Fibroblast of mammary gland (primary cell): ENCODE results near the gene LHFPL4.

ENCODE experiments used
- DNase-seq: peaks from one replicate; pipeline ENCODE4 v3.0.0-alpha.2; 2010; ENCODE audit warnings: low read depth
- H3K4me3 ChIP-seq: 2 replicates; pipeline ENCODE4 v1.5.1; 2011; ENCODE audit warnings: low read depth, mild to moderate bottlenecking, low read length, moderate library complexity; ENCODE audit not compliant: control insufficient read depth
- CTCF ChIP-seq: conservative IDR thresholded peaks from 2 replicates; pipeline ENCODE4 v1.5.1; 2011; ENCODE audit warnings: low read depth, low read length, inconsistent platforms; ENCODE audit not compliant: control insufficient read depth, insufficient read depth

LHFPL4 gene

GRCh38 chr3:9590282-9590791 lies 36.7 kb upstream of the LHFPL4 start:
- no peak overlapping the region for H3K4me3 ChIP-seq
- no peak for DNase-seq
- TF ChIP-seq CTCF: no peak

GRCh38 chr3:9583792-9584191 lies 30.2 kb upstream of the LHFPL4 start:
- DNase-seq: no peak
- TF ChIP-seq CTCF: no peak
- H3K4me3 ChIP-seq: no peak overlapping the region

GRCh38 chr3:9583371-9583770 lies 29.7 kb upstream of the LHFPL4 start:
- no peak for DNase-seq
- TF ChIP-seq CTCF: no peak

GRCh38 chr3:9582332-9582731 lies 28.7 kb upstream of the LHFPL4 start:
- H3K4me3 ChIP-seq: no peak overlapping the region
- DNase-seq: no peak
- no peak for TF ChIP-seq CTCF

More at GRCh38 chr3:9583371-9583770, 29.7 kb upstream of the LHFPL4 start:
- H3K4me3 ChIP-seq: no peak overlapping the region

DNA sequence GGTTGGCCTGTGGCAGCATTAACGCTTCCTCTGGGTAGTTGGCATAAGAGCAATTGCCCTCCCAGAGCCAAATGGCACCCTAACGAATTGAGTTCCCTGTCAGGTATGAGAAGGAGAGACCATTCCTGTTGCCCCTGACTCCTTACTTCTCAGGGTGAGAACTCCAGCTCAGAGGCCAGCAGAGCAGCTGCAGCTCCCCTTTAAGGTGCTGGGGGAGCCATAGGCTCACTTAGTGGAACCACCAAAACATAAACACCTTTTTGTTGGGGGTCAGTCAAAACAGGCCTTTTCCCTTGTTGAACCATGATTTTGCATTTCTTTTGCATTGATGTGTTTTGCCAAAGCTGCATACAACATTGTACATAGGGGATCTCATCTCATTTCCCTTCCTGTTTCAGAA lies 28.1 kb upstream of the LHFPL4 start:
- no peak overlapping the region for H3K4me3 ChIP-seq
- no peak for TF ChIP-seq CTCF
- no peak for DNase-seq

DNA sequence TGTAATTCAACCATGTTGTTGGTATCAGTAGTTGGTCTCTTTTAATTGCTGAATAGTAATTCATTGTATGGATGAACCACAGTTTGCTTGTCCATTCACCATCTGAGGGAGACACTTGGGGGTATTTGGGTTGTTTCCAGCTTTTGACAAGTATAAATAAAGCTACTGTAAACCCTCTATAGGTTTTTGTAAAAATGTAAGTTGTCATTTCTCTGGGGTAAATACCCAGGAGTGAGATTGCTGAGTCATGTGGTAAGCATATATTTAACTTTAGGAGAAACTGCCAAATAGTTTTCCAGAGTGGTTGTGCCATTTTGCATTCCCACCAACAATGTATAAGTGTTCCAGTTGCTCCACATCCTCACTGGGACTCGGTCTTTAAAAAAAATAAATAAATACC lies 15.4 kb upstream of the LHFPL4 start:
- no peak for TF ChIP-seq CTCF
- H3K4me3 ChIP-seq: no peak overlapping the region
- no peak for DNase-seq

GRCh38 chr3:9565316-9565715 lies 11.7 kb upstream of the LHFPL4 start:
- TF ChIP-seq CTCF: no peak
- H3K4me3 ChIP-seq: no peak overlapping the region

More at GRCh38 chr3:9565316-9565715, 11.7 kb upstream of the LHFPL4 start:
- no peak for DNase-seq
